Measurements from ENCODE around the gene AMHR2. TPM values are rescaled to one million over a fixed set of nuclear protein-coding genes. Genes with fewer than 3 reads are reported as not detected.

AMHR2 gene
- total RNA-seq, 1 experiment from 2014 or later: 0.29 TPM

DNA sequence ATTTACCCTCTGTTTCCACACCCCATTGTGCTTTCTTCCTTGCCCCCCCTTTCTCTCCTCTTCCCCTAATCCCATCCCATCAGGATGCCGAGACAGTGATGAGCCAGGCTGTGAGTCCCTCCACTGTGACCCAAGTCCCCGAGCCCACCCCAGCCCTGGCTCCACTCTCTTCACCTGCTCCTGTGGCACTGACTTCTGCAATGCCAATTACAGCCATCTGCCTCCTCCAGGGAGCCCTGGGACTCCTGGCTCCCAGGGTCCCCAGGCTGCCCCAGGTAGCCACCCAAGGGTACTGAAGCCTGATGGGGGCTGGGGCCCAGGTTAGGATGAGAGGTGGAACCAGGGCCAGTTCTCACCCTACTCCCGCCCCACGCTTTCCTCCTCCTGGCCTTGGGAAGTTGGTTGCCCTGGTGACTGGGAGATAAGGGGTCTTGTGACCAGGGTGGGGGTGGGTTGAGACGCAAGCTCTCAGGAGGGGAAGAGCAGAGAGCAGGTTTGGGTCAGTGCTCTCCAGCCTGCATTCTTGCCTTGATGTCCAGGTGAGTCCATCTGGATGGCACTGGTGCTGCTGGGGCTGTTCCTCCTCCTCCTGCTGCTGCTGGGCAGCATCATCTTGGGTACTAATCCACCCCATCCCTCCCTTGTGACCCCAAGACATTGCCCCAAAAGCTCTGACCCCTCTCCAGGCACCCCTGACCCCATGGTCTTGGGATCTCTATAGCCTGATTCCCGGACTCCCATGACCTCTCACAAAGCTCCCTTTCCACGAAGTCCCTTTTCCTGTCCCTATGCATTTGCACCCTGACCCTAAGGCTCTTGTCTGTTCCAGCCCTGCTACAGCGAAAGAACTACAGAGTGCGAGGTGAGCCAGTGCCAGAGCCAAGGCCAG is 1.2 kb downstream of the AMHR2 start:
- CTCF ChIA-PET: no interaction called here
- H3K4me1 ChIP-seq (ENCODE audit: insufficient read depth, low read length): peaks cover 38% of the 10 kb centered on the region
- POLR2A ChIA-PET (ENCODE audit: unreplicated experiment): no interaction called here
- TF ChIP-seq, protein P1, sequence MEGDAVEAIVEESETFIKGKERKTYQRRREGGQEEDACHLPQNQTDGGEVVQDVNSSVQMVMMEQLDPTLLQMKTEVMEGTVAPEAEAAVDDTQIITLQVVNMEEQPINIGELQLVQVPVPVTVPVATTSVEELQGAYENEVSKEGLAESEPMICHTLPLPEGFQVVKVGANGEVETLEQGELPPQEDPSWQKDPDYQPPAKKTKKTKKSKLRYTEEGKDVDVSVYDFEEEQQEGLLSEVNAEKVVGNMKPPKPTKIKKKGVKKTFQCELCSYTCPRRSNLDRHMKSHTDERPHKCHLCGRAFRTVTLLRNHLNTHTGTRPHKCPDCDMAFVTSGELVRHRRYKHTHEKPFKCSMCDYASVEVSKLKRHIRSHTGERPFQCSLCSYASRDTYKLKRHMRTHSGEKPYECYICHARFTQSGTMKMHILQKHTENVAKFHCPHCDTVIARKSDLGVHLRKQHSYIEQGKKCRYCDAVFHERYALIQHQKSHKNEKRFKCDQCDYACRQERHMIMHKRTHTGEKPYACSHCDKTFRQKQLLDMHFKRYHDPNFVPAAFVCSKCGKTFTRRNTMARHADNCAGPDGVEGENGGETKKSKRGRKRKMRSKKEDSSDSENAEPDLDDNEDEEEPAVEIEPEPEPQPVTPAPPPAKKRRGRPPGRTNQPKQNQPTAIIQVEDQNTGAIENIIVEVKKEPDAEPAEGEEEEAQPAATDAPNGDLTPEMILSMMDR (conservative IDR thresholded peaks at IDR 0.05; ENCODE audit: low read depth, low read length): no peak
- TF ChIP-seq EZH2 (IDR thresholded peaks at IDR 0.05; ENCODE audit: low read length, unreplicated experiment): no peak
- no peak for TF ChIP-seq EZH2phosphoT487 (IDR thresholded peaks at IDR 0.05; ENCODE audit: borderline replicate concordance, low read length)
- ATAC-seq (no peak), DNase-seq (no peak)
- H3K79me2 ChIP-seq (ENCODE audit: low read length): no peaks in the 10 kb centered on the region
- intact Hi-C loops (cut with micrococcal nuclease): no loop called here
- H3K9me3 ChIP-seq (ENCODE audit: low read length): no peaks in the 10 kb centered on the region
- no peaks in the 10 kb centered on the region for H3K36me3 ChIP-seq (ENCODE audit: low read depth, low read length)
- no peak overlapping the region for H3K4me2 ChIP-seq (ENCODE audit: low read length)
- BruUV-seq (replicated peaks): no TSS peak
- H3K9ac ChIP-seq (ENCODE audit: low read length): no peak overlapping the region
- H4K20me1 ChIP-seq (ENCODE audit: low read length): no peaks in the 10 kb centered on the region
- H3K27me3 ChIP-seq (ENCODE audit: low read length): no peaks in the 10 kb centered on the region
- no peak overlapping the region for H2AFZ ChIP-seq (ENCODE audit: low read length)
- peaks cover 14% of the 10 kb centered on the region for H3F3A ChIP-seq (ENCODE audit: low read length, unreplicated experiment)
- no peak overlapping the region for H3K4me3 ChIP-seq (ENCODE audit: low read length)
- H3K9me2 ChIP-seq (replicated peaks; ENCODE audit: low read length): no peaks in the 10 kb centered on the region
- no peak overlapping the region for H3K27ac ChIP-seq (ENCODE audit: low read length)

GRCh38 chr12:53425515-53426150 is 2.0 kb downstream of the AMHR2 start:
- no peak for TF ChIP-seq EZH2 (IDR thresholded peaks at IDR 0.05; ENCODE audit: low read length, unreplicated experiment)
- TF ChIP-seq, protein P1 (conservative IDR thresholded peaks at IDR 0.05; ENCODE audit: low read depth, low read length): no peak
- no peak for TF ChIP-seq EZH2phosphoT487 (IDR thresholded peaks at IDR 0.05; ENCODE audit: borderline replicate concordance, low read length)
- Histone ChIP-seq H3K9ac (ENCODE audit: low read length) (no peak overlapping the region), H2AFZ (ENCODE audit: low read length) (no peak overlapping the region), H3K79me2 (ENCODE audit: low read length) (no peaks in the 10 kb centered on the region), H3K27ac (ENCODE audit: low read length) (no peak overlapping the region), H4K20me1 (ENCODE audit: low read length) (no peaks in the 10 kb centered on the region), H3K9me2 (replicated peaks; ENCODE audit: low read length) (no peaks in the 10 kb centered on the region), H3K9me3 (ENCODE audit: low read length) (no peaks in the 10 kb centered on the region), H3K4me1 (ENCODE audit: insufficient read depth, low read length) (peaks cover 39% of the 10 kb centered on the region), H3F3A (ENCODE audit: low read length, unreplicated experiment) (peaks cover 14% of the 10 kb centered on the region), H3K4me3 (ENCODE audit: low read length) (no peak overlapping the region), H3K27me3 (ENCODE audit: low read length) (no peaks in the 10 kb centered on the region), H3K4me2 (ENCODE audit: low read length) (no peak overlapping the region), H3K36me3 (ENCODE audit: low read depth, low read length) (no peaks in the 10 kb centered on the region)
- intact Hi-C loops (cut with micrococcal nuclease): no loop called here
- POLR2A ChIA-PET (ENCODE audit: unreplicated experiment): no interaction called here
- BruUV-seq (replicated peaks): no TSS peak
- ATAC-seq (no peak), DNase-seq (no peak)
- CTCF ChIA-PET: no interaction called here

Data from PC-3 (cell line).